GM13976 (cell line): ENCODE data around the gene TSHZ2.

Experiments used
- DNase-seq: peaks from one replicate; pipeline ENCODE4 v3.0.0; 2012; ENCODE audit warnings: low spot score
- in situ Hi-C: fragments of 300-500 bp; cut with MboI; formaldehyde crosslinking; loops from one replicate; pipeline ENCODE4 v1.12.0; 2022; ENCODE audit warnings: low sequenced_read_pairs, mixed read lengths, inconsistent platforms; ENCODE audit not compliant: unreplicated experiment
- TF ChIP-seq, protein P1 (sequence below): IDR thresholded peaks from 2 replicates; pipeline ENCODE4 v1.5.1; 2012; ENCODE audit warnings: borderline replicate concordance, mild to moderate bottlenecking; ENCODE audit not compliant: insufficient read depth; ENCODE audit errors: extremely low read depth, missing control alignments, control extremely low read depth

The TSHZ2 gene

DNA sequence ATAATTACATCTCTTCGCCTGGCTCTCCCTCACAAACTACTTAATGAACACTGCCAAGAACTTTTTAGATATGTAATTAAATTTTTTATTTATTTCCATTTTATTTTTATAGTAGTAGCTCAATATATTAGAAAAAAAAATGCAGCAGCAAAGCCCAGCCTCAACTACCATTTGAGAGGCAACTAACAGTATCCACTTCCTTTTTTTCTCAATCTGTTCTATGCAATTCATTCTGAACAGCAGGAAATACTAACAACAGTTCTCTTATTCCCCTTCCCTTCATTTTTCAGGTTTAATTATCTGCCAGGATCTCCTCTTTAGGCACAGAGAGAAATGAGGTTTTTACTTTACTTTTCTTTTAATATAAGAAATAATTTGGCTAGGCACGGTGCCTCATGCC is 508.8 kb downstream of the TSHZ2 start:
- DNase-seq = no peak
- TF ChIP-seq, protein P1, sequence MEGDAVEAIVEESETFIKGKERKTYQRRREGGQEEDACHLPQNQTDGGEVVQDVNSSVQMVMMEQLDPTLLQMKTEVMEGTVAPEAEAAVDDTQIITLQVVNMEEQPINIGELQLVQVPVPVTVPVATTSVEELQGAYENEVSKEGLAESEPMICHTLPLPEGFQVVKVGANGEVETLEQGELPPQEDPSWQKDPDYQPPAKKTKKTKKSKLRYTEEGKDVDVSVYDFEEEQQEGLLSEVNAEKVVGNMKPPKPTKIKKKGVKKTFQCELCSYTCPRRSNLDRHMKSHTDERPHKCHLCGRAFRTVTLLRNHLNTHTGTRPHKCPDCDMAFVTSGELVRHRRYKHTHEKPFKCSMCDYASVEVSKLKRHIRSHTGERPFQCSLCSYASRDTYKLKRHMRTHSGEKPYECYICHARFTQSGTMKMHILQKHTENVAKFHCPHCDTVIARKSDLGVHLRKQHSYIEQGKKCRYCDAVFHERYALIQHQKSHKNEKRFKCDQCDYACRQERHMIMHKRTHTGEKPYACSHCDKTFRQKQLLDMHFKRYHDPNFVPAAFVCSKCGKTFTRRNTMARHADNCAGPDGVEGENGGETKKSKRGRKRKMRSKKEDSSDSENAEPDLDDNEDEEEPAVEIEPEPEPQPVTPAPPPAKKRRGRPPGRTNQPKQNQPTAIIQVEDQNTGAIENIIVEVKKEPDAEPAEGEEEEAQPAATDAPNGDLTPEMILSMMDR = no peak
- in situ Hi-C loops = no loop called here

DNA sequence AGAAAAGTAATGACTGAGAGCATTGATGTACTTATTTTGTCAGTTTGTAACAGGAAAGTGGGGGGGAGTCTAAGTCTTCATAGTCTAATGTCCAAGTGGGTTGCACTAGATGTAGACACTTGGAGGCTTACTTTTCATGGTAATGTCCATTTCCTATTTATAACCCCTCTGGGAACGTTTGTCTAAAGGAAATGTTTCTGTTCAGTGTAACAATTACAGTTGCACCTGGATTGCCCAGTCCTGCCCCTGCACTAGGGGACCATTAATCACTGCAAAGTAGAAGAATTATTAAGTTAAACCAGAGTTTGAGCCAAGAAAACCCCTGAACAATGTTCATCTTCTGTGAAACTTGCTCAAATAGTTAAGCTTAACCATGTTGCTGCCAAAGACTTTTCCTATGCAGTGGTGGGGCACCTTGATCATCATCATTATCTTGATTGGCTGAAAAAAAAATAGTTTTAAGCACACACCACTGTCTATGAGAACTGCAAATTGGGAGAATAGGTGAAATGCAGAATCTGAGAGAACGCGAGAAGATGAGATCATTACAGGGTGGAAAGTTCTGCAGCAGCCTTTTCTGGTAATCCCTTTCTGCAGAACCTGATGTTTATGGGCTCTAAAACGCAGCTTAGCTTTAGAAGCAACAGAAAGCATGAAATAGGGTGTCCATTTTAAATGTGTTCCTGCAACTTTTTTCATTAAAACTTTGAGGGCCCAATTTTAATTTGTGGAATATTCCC is 515.5 kb downstream of the TSHZ2 start:
- DNase-seq = no peak
- in situ Hi-C loops = no loop called here
- TF ChIP-seq, protein P1 = no peak

DNA sequence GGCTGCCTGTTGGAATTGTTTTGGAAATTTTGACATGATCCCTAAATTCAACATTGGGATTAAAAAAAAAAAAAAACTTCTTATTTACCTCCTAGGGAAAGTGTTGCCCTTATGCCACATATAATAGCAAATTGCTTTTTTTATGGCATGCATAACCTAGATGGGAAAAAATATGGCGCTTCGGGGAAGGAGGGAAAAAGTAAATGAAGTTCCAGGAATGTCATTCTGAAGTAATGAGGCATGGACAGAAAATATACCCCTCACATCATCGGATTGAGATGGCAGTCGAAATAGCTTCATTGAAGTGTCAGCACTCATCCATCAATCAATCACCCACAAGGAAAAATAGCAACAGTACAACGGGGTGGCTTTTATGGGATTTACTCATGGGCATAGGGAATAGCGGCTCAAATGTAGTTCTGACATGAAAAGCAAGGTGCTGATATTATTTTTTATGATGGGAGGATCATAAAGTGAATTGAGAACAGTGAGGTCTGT is 516.7 kb downstream of the TSHZ2 start:
- in situ Hi-C loops = no loop called here
- no peak for DNase-seq
- TF ChIP-seq, protein P1 = no peak

DNA sequence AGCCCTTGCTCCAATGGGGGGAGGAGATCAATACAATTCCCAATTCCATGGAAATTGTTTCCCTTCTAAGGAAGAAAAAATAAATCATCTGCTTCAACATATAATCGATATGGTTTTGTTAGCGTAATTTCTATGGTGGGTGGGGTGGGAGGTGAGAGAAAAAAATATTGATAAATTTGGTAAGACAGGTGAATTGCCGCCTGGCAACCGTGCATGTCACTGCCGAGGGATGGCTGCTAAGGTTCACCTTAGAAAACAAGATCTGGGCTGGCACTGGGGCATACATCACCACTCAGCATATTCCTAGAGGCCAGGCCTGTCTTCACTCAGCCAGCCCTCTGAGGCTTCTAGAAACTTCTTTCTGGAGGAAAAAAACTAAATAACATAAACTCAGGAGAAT is 517.4 kb downstream of the TSHZ2 start:
- TF ChIP-seq, protein P1 = no peak
- in situ Hi-C loops = no loop called here
- DNase-seq = no peak

DNA sequence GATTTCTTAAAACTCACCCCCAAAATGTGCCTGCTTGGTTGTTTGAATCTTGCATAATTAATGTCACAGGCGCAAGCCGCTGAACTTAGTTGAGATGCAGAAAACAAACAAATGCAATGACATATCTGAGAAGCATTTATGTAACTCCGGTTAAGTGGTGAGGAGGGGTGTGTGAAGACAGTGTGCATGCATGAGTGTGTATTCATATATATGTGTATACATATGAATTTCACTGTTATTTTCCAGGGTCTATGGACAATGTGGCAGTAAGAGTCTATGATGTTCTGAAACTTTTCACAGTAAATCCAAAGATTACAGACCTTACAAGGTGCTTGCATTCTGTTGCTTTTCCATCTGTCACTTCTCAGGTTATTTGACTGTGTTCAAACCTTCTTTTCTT is 518.5 kb downstream of the TSHZ2 start:
- in situ Hi-C loops = no loop called here
- TF ChIP-seq, protein P1 = no peak
- no peak for DNase-seq

DNA sequence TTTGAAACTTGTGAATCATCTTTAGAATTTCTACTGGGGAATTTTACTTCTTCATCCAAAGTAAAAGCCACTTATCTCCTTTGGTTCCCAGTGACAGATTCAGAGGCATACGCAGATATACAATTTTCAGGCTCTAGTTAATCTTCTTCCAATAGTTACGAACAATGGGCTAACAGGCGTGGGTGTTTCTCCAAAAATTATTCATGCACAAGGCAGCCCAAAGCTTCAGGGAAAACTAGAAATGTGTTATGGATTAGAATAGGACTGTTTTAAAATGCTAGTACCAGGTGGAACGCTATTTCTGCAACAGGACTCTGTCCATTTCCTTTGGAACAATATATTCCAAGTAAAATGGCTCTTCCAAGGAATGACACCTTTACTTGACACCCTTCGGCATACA is 519.3 kb downstream of the TSHZ2 start:
- in situ Hi-C loops = no loop called here
- no peak for DNase-seq
- TF ChIP-seq, protein P1 = no peak
